Measurements from ENCODE around the gene SCCPDH.

The SCCPDH gene

GRCh38 chr1:246788895-246789338 lies 64.7 kb downstream of the SCCPDH start:
- no peaks in the 10 kb centered on the region for H3K36me3 ChIP-seq (replicated peaks; ENCODE audit: insufficient read depth, low read length)
- H3K4me3 ChIP-seq (ENCODE audit: low read length): no peak overlapping the region
- no peak overlapping the region for H3K4me2 ChIP-seq (ENCODE audit: low read depth, low read length)
- no peak overlapping the region for H2AFZ ChIP-seq (ENCODE audit: low read length)
- TF ChIP-seq EZH2 (optimal IDR thresholded peaks at IDR 0.05; ENCODE audit: low read depth, low read length) (no peak), CTCF (IDR thresholded peaks at IDR 0.05; ENCODE audit: low read length) (no peak), EZH2phosphoT487 (IDR thresholded peaks at IDR 0.05; ENCODE audit: low read length) (no peak)
- H3K4me1 ChIP-seq (ENCODE audit: low read length): no peaks in the 10 kb centered on the region
- H3K27ac ChIP-seq (ENCODE audit: low read length): no peak overlapping the region
- H3K79me2 ChIP-seq (ENCODE audit: low read length): no peaks in the 10 kb centered on the region
- H3F3A ChIP-seq (ENCODE audit: insufficient read depth, low read length): no peaks in the 10 kb centered on the region
- H3K9me3 ChIP-seq (replicated peaks; ENCODE audit: insufficient read depth, low read length): no peaks in the 10 kb centered on the region
- no peak for DNase-seq
- no peak overlapping the region for H3K9ac ChIP-seq (ENCODE audit: low read length)
- H3K9me2 ChIP-seq (replicated peaks; ENCODE audit: insufficient read depth, low read length): no peaks in the 10 kb centered on the region
- H4K20me1 ChIP-seq (ENCODE audit: insufficient read depth, low read length): no peaks in the 10 kb centered on the region
- no peaks in the 10 kb centered on the region for H3K27me3 ChIP-seq (replicated peaks; ENCODE audit: insufficient read depth, low read length)

- Histone ChIP-seq H3K36me3 (replicated peaks; ENCODE audit: insufficient read depth, low read length) (no peaks in the 10 kb centered on the region), H3K9me3 (replicated peaks; ENCODE audit: insufficient read depth, low read length) (no peaks in the 10 kb centered on the region), H3F3A (ENCODE audit: insufficient read depth, low read length) (no peaks in the 10 kb centered on the region), H3K4me1 (ENCODE audit: low read length) (no peaks in the 10 kb centered on the region), H3K27ac (ENCODE audit: low read length) (no peak overlapping the region), H3K27me3 (replicated peaks; ENCODE audit: insufficient read depth, low read length) (no peaks in the 10 kb centered on the region), H3K9me2 (replicated peaks; ENCODE audit: insufficient read depth, low read length) (no peaks in the 10 kb centered on the region), H3K4me3 (ENCODE audit: low read length) (no peak overlapping the region), H3K4me2 (ENCODE audit: low read depth, low read length) (no peak overlapping the region), H2AFZ (ENCODE audit: low read length) (no peak overlapping the region), H3K79me2 (ENCODE audit: low read length) (no peaks in the 10 kb centered on the region), H3K9ac (ENCODE audit: low read length) (no peak overlapping the region), H4K20me1 (ENCODE audit: insufficient read depth, low read length) (no peaks in the 10 kb centered on the region)
- TF ChIP-seq EZH2 (optimal IDR thresholded peaks at IDR 0.05; ENCODE audit: low read depth, low read length): no peak
- no peak for TF ChIP-seq EZH2phosphoT487 (IDR thresholded peaks at IDR 0.05; ENCODE audit: low read length)
- no peak for DNase-seq
Observed at GRCh38 chr1:246789454-246790339, 65.5 kb downstream of the SCCPDH start.

GRCh38 chr1:246790364-246790763 lies 66.2 kb downstream of the SCCPDH start:
- no peaks in the 10 kb centered on the region for H3K9me2 ChIP-seq (replicated peaks; ENCODE audit: insufficient read depth, low read length)
- no peak overlapping the region for H3K9ac ChIP-seq (ENCODE audit: low read length)
- TF ChIP-seq EZH2phosphoT487 (IDR thresholded peaks at IDR 0.05; ENCODE audit: low read length) (no peak), CTCF (IDR thresholded peaks at IDR 0.05; ENCODE audit: low read length) (no peak), EZH2 (optimal IDR thresholded peaks at IDR 0.05; ENCODE audit: low read depth, low read length) (no peak)
- H3K9me3 ChIP-seq (replicated peaks; ENCODE audit: insufficient read depth, low read length): no peaks in the 10 kb centered on the region
- H3K4me2 ChIP-seq (ENCODE audit: low read depth, low read length): no peak overlapping the region
- H3K36me3 ChIP-seq (replicated peaks; ENCODE audit: insufficient read depth, low read length): no peaks in the 10 kb centered on the region
- no peaks in the 10 kb centered on the region for H3K79me2 ChIP-seq (ENCODE audit: low read length)
- no peak overlapping the region for H3K4me3 ChIP-seq (ENCODE audit: low read length)
- no peaks in the 10 kb centered on the region for H3F3A ChIP-seq (ENCODE audit: insufficient read depth, low read length)
- no peak for DNase-seq
- H3K27me3 ChIP-seq (replicated peaks; ENCODE audit: insufficient read depth, low read length): no peaks in the 10 kb centered on the region
- H3K27ac ChIP-seq (ENCODE audit: low read length): no peak overlapping the region
- H3K4me1 ChIP-seq (ENCODE audit: low read length): no peaks in the 10 kb centered on the region
- H4K20me1 ChIP-seq (ENCODE audit: insufficient read depth, low read length): no peaks in the 10 kb centered on the region
- no peak overlapping the region for H2AFZ ChIP-seq (ENCODE audit: low read length)

- no peak overlapping the region for H3K4me2 ChIP-seq (ENCODE audit: low read depth, low read length)
Observed at GRCh38 chr1:246790833-246791232, 66.6 kb downstream of the SCCPDH start.

More at GRCh38 chr1:246790833-246791232, 66.6 kb downstream of the SCCPDH start:
- H3K9me2 ChIP-seq (replicated peaks; ENCODE audit: insufficient read depth, low read length): no peaks in the 10 kb centered on the region
- DNase-seq: no peak
- TF ChIP-seq CTCF (IDR thresholded peaks at IDR 0.05; ENCODE audit: low read length) (no peak), EZH2phosphoT487 (IDR thresholded peaks at IDR 0.05; ENCODE audit: low read length) (no peak), EZH2 (optimal IDR thresholded peaks at IDR 0.05; ENCODE audit: low read depth, low read length) (no peak)
- no peaks in the 10 kb centered on the region for H3F3A ChIP-seq (ENCODE audit: insufficient read depth, low read length)
- no peak overlapping the region for H3K9ac ChIP-seq (ENCODE audit: low read length)
- H3K9me3 ChIP-seq (replicated peaks; ENCODE audit: insufficient read depth, low read length): no peaks in the 10 kb centered on the region
- H3K79me2 ChIP-seq (ENCODE audit: low read length): no peaks in the 10 kb centered on the region
- H2AFZ ChIP-seq (ENCODE audit: low read length): no peak overlapping the region
- H3K27ac ChIP-seq (ENCODE audit: low read length): no peak overlapping the region
- no peaks in the 10 kb centered on the region for H3K36me3 ChIP-seq (replicated peaks; ENCODE audit: insufficient read depth, low read length)
- H4K20me1 ChIP-seq (ENCODE audit: insufficient read depth, low read length): no peaks in the 10 kb centered on the region
- H3K4me1 ChIP-seq (ENCODE audit: low read length): no peaks in the 10 kb centered on the region
- H3K27me3 ChIP-seq (replicated peaks; ENCODE audit: insufficient read depth, low read length): no peaks in the 10 kb centered on the region
- no peak overlapping the region for H3K4me3 ChIP-seq (ENCODE audit: low read length)

Measured in MM.1S (cell line).